Glomerular visceral epithelial cell (primary cell): Measurements from ENCODE around the gene SUB1.
"Not testable (repeated sequence)": the region's sequence is repeated elsewhere in the genome, so short reads cannot be mapped to it uniquely, and the experiment has no call there.

Experiments used
- DNase-seq: peaks from one replicate; pipeline ENCODE4 v3.0.0-alpha.2; 2016; ENCODE audit errors: extremely low spot score

Gene SUB1

GRCh38 chr5:32585446-32586275 lies at the start of gene SUB1:
Gene SUB1 (plus strand): TSS chr5:32585557. CDS start chr5:32588513, 2,956 bp downstream.
- DNase-seq = peak; percentile 93

- DNase-seq = no peak
Measured at GRCh38 chr5:32536246-32536645, 49.1 kb upstream of the SUB1 start.

- peak; percentile 31 for DNase-seq
Measured at GRCh38 chr5:32537437-32538029, 47.8 kb upstream of the SUB1 start.

GRCh38 chr5:32538031-32538547 lies 47.3 kb upstream of the SUB1 start:
- DNase-seq = no peak

GRCh38 chr5:32539981-32540845 lies 45.1 kb upstream of the SUB1 start:
- DNase-seq = no peak

GRCh38 chr5:32541241-32541640 lies 44.1 kb upstream of the SUB1 start:
- no peak for DNase-seq

GRCh38 chr5:32542216-32543059 lies 42.9 kb upstream of the SUB1 start:
- DNase-seq = no peak

- DNase-seq = no peak
Measured at GRCh38 chr5:32543291-32543690, 42.1 kb upstream of the SUB1 start.

- DNase-seq = no peak
Measured at GRCh38 chr5:32545102-32545800, 40.1 kb upstream of the SUB1 start.

GRCh38 chr5:32551194-32551593 lies 34.2 kb upstream of the SUB1 start:
- DNase-seq = no peak

GRCh38 chr5:32551865-32552264 lies 33.5 kb upstream of the SUB1 start:
- DNase-seq = no peak

GRCh38 chr5:32552491-32552890 lies 32.9 kb upstream of the SUB1 start:
- DNase-seq = not testable (repeated sequence)

- DNase-seq = no peak
Measured at GRCh38 chr5:32552936-32553335, 32.4 kb upstream of the SUB1 start.

- DNase-seq = not testable (repeated sequence)
Measured at GRCh38 chr5:32554181-32554780, 31.1 kb upstream of the SUB1 start.

- not testable (repeated sequence) for DNase-seq
Measured at GRCh38 chr5:32556543-32556942, 28.8 kb upstream of the SUB1 start.

GRCh38 chr5:32559411-32559810 lies 25.9 kb upstream of the SUB1 start:
- no peak for DNase-seq

GRCh38 chr5:32559921-32560320 lies 25.4 kb upstream of the SUB1 start:
- no peak for DNase-seq

GRCh38 chr5:32562056-32562455 lies 23.3 kb upstream of the SUB1 start:
- DNase-seq = no peak

- no peak for DNase-seq
Measured at GRCh38 chr5:32562843-32563242, 22.5 kb upstream of the SUB1 start.

- no peak for DNase-seq
Measured at GRCh38 chr5:32563614-32564013, 21.7 kb upstream of the SUB1 start.
